NB4 (cell line): ENCODE measurements around the gene MOSMO.

Experiments used
- DNase-seq: peaks from one replicate; pipeline ENCODE4 v3.0.0; 2010; ENCODE audit warnings: low read depth
- H3K4me3 ChIP-seq: one replicate; pipeline ENCODE4 v1.5.1; 2011; ENCODE audit warnings: mild to moderate bottlenecking, low read depth, low read length, moderate library complexity
- CTCF ChIP-seq: IDR thresholded peaks from one replicate; pipeline ENCODE4 v1.5.1; 2012; ENCODE audit warnings: low read depth, low read length
- MAX ChIP-seq: IDR thresholded peaks from 2 replicates; pipeline ENCODE4 v1.6.1; 2011; ENCODE audit warnings: low read depth, low read length
- MYC ChIP-seq: IDR thresholded peaks from 2 replicates; pipeline ENCODE4 v1.6.1; 2011; ENCODE audit warnings: low read depth, low read length
- POLR2A ChIP-seq: IDR thresholded peaks from 2 replicates; pipeline ENCODE4 v1.6.1; 2011; ENCODE audit warnings: mild to moderate bottlenecking; ENCODE audit not compliant: insufficient read length; ENCODE audit errors: extremely low read depth

The MOSMO gene

DNA sequence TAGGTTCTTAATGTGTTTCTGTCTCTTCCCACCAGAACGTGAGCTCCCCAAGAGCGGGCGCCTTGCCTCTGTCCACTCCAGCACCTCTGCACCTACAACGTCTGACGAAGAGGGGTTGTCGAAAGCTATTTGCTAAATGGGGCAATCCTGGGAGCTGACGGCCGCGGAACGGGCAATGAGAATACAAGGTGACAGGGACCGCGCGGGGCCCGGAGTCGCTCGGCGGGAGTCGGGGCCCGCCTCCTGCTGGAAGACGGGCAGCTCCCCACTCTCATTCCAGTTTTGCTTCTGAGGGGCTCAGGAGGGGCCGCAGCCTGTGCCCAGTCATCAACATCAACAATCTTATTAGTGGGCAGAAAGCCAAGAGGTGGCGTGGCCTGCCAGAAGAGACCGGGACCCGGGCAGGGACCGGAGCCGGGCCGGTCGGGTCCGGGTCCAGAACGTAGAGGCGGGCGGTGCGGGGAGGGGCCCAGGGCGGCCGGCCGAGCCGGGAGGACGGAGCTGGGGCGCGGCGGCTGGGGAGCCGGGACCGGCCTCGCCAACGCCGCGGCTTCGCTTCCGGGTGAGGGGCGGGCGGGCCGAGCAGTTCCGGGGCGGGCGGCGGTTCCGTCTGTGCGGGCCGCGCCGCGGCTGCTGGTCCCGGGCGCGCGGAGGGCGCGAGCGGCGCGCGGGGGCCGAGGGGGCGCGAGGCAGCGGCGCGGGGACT, at the start of gene MOSMO:
TSS of gene MOSMO (plus strand) at position 603 of the 706 bp plus-strand sequence. CDS start 191 bp downstream, outside the sequence.
- DNase-seq: peak; percentile 75
- TF ChIP-seq MAX (no peak), POLR2A (peak; percentile 27), CTCF (no peak)
- peak within 1 kb of the TSS; percentile 65 for H3K4me3 ChIP-seq

DNA sequence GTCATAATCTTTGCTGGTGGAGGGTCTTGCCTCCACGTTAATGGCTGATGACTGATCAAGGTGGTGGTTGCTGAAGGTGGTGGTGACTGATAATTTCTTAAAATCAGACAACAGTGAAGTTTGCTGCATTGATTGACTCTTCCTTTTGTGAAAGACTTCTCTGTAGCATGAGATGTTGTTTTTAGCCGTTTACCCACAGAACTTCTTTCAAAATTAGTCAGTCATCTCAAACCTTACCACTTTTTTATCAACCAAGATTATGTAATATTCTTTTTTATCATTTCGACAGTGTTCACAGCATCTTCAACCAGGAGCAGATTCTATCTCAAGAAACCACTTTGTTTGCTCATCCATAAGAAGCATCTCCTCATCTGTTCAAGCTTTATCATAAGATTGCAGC, 48.9 kb upstream of the MOSMO start:
- no peak for DNase-seq
- TF ChIP-seq MAX (no peak), CTCF (no peak), MYC (no peak), POLR2A (no peak)
- no peak overlapping the region for H3K4me3 ChIP-seq

DNA sequence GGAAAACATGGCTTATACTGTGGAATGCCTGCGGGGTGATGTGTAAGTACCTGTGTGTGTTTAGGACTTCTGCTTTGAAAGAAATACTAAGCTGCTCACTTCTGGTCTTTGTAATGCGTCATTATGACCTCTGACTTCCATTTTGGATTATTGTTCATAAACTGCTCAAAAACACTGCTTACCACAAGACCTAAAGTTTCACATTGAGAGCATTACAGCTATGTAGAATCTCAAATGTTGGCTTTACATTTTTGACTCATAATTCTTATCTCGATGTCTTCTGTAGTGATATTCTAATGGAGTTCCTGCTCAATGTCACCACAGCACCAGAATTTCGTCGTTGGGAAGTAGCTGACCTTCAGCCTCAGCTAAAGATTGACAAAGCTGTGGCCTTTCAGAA, 45.4 kb upstream of the MOSMO start:
- H3K4me3 ChIP-seq: no peak overlapping the region
- no peak for TF ChIP-seq POLR2A
- TF ChIP-seq MYC: no peak
- TF ChIP-seq CTCF: no peak
- no peak for TF ChIP-seq MAX
- DNase-seq: no peak

DNA sequence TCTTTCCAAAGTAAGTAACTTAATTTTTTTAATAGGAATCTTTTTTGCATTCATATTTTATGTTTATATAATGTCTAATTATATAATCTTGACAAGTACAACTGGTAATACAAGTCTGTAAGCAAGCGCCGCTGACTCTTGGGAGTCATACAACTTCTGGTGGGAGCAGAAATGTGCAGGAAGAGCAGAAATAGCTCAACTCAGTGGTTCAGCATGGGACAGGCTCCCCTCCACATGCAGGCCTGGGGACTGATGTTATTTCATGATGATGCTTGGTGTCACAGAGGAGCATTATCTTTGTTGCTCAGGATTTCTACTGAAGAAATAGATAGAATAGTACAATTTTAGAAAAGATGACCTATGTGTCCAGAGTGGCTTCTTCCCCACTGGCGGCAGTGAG, 44.0 kb upstream of the MOSMO start:
- no peak overlapping the region for H3K4me3 ChIP-seq
- TF ChIP-seq CTCF: no peak
- no peak for TF ChIP-seq MYC
- no peak for TF ChIP-seq MAX
- TF ChIP-seq POLR2A: no peak
- no peak for DNase-seq

DNA sequence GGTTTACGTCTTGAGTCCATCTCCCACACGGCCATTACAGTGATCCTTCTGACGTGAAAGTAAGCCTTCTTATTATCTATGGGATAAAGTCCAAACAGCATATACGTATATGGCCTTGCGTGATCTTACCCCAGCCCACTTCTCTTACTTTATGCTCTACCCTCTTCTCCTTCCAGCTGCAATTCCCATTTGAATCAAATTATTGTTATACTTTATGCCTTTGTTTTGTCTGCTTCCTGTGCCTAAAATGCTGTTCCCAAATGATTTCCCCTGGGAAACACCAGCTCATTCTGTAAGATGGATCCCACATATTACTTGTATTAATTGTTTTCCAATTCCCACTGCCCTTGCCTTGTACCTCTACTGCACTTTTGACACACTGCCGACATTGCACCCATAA, 43.6 kb upstream of the MOSMO start:
- TF ChIP-seq MYC (no peak), CTCF (no peak), MAX (no peak), POLR2A (no peak)
- H3K4me3 ChIP-seq: no peak overlapping the region
- no peak for DNase-seq

DNA sequence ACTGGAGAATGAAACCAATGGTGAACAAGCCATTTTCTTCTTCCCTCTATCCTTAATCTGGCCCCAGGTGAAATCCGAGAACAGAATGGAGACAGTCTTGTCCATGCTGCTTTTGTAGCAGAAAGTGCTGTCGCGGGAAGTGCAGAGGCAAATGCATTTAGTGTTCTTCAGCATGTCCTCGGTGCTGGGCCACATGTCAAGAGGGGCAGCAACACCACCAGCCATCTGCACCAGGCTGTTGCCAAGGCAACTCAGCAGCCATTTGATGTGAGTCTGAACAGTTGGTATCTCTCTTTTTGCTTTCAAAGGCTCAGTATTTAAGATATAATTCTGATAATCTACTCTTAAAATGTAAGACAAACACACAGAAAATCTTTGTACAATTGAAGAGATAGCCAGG, 36.1 kb upstream of the MOSMO start:
- no peak for DNase-seq
- no peak for TF ChIP-seq CTCF
- no peak for TF ChIP-seq POLR2A
- TF ChIP-seq MAX: no peak
- TF ChIP-seq MYC: no peak
- no peak overlapping the region for H3K4me3 ChIP-seq
